Esophagus squamous epithelium (tissue), 4 donors: ENCODE measurements around the gene SORCS1.

Experiments
- POLR2A ChIP-seq, 4 donors: fragments of 450-650 bp; IDR thresholded peaks; one replicate each; pipeline ENCODE4 v1.6.1; 2017; ENCODE audit warnings: antibody characterized with exemption in 4 of 4, mild to moderate bottlenecking in 4 of 4, moderate library complexity in 3 of 4
- TF ChIP-seq, protein P1 (sequence below), 6 experiments: fragments of 450-650 bp in 4 of 6; fragments of 200-600 bp in 2 of 6; sonication (generic) in 2 of 6; IDR thresholded peaks; one replicate each; pipeline ENCODE4 v1.5.1; 2016 to 2019; ENCODE audit warnings: antibody characterized with exemption in 6 of 6, mild to moderate bottlenecking in 4 of 6, moderate library complexity in 4 of 6

DNA sequence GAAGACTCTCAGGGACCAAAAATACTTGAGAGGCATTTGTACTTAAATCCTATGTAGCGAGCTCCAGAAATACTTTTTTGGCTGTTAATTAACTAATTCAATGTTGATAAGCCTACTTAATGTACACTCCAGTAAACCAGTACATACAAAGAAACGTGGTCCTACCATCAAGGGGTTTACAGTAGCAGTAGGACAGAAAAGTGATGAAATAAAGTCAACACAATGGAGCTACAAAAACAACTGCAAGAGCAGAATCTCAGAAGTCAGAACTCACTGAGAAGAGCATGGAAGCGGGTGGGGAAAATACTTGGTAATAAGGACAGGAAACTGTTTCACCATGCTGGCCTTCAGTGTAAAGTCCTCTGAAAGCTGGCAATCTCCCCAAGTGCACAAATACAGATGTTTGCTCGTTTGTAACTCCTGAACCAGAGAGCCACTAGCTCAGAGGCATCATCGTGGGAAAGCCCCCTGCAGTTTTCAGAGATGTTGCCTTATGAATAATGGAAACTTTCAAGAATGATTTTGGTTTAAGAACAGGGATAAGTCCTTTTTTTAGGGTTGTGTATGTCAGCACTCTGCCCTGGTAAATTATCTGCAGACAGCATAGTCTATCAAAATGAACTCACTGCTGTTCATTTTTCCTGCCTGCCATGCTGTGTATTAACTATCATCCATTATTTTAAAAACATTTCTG, 233.2 kb downstream of the SORCS1 start:
- TF ChIP-seq, protein P1, sequence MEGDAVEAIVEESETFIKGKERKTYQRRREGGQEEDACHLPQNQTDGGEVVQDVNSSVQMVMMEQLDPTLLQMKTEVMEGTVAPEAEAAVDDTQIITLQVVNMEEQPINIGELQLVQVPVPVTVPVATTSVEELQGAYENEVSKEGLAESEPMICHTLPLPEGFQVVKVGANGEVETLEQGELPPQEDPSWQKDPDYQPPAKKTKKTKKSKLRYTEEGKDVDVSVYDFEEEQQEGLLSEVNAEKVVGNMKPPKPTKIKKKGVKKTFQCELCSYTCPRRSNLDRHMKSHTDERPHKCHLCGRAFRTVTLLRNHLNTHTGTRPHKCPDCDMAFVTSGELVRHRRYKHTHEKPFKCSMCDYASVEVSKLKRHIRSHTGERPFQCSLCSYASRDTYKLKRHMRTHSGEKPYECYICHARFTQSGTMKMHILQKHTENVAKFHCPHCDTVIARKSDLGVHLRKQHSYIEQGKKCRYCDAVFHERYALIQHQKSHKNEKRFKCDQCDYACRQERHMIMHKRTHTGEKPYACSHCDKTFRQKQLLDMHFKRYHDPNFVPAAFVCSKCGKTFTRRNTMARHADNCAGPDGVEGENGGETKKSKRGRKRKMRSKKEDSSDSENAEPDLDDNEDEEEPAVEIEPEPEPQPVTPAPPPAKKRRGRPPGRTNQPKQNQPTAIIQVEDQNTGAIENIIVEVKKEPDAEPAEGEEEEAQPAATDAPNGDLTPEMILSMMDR (IDR thresholded peaks at IDR 0.05) = no peak
- no peak for TF ChIP-seq POLR2A (IDR thresholded peaks at IDR 0.05)
